Effector memory CD4-positive, alpha-beta T cell (primary cell): ENCODE data around the gene TNFRSF21.

Source experiments
- DNase-seq, 3 donors: peaks; one replicate each; pipeline ENCODE4 v3.0.0-alpha.2; 2020
- H3K27ac ChIP-seq: 2 replicates; pipeline ENCODE4 v1.7.0; 2013; ENCODE audit warnings: mild to moderate bottlenecking, low read length, moderate library complexity; ENCODE audit not compliant: insufficient read depth, poor library complexity, severe bottlenecking
- H3K27me3 ChIP-seq: replicated peaks from 2 replicates; pipeline ENCODE4 v1.7.0; 2013; ENCODE audit warnings: mild to moderate bottlenecking, low read length; ENCODE audit not compliant: insufficient read depth, control insufficient read depth, poor library complexity, severe bottlenecking
- H3K36me3 ChIP-seq: 2 replicates; pipeline ENCODE4 v1.7.0; 2013; ENCODE audit warnings: mild to moderate bottlenecking, low read length, moderate library complexity; ENCODE audit not compliant: control insufficient read depth, insufficient read depth
- H3K4me1 ChIP-seq: 2 replicates; pipeline ENCODE4 v1.7.0; 2013; ENCODE audit warnings: low read length, mild to moderate bottlenecking; ENCODE audit not compliant: control insufficient read depth, insufficient read depth, poor library complexity, severe bottlenecking
- H3K4me3 ChIP-seq: 2 replicates; pipeline ENCODE4 v1.7.0; 2013; ENCODE audit warnings: low read length, low read depth, mild to moderate bottlenecking; ENCODE audit not compliant: insufficient read depth, poor library complexity, severe bottlenecking
- H3K9me3 ChIP-seq: 2 replicates; pipeline ENCODE4 v1.7.0; 2013; ENCODE audit warnings: mild to moderate bottlenecking, low read length, moderate library complexity; ENCODE audit not compliant: control insufficient read depth

TNFRSF21 gene

GRCh38 chr6:47187893-47188587, 121.7 kb downstream of the TNFRSF21 start:
- Histone ChIP-seq H3K36me3 (no peaks in the 10 kb centered on the region), H3K4me3 (no peak overlapping the region), H3K9me3 (no peaks in the 10 kb centered on the region), H3K27me3 (no peaks in the 10 kb centered on the region), H3K4me1 (no peaks in the 10 kb centered on the region), H3K27ac (no peak overlapping the region)
- no peak for DNase-seq

GRCh38 chr6:47187113-47187512, 122.6 kb downstream of the TNFRSF21 start:
- no peaks in the 10 kb centered on the region for H3K9me3 ChIP-seq
- H3K4me1 ChIP-seq: no peaks in the 10 kb centered on the region
- DNase-seq: no peak
- H3K36me3 ChIP-seq: no peaks in the 10 kb centered on the region
- no peak overlapping the region for H3K27ac ChIP-seq
- H3K27me3 ChIP-seq: no peaks in the 10 kb centered on the region
- H3K4me3 ChIP-seq: no peak overlapping the region

GRCh38 chr6:47182291-47182957, 127.3 kb downstream of the TNFRSF21 start:
- Histone ChIP-seq H3K4me3 (no peak overlapping the region), H3K9me3 (no peaks in the 10 kb centered on the region), H3K27ac (no peak overlapping the region), H3K36me3 (no peaks in the 10 kb centered on the region), H3K4me1 (no peaks in the 10 kb centered on the region), H3K27me3 (no peaks in the 10 kb centered on the region)
- DNase-seq: no peak

- Histone ChIP-seq H3K4me3 (no peak overlapping the region), H3K4me1 (no peaks in the 10 kb centered on the region), H3K36me3 (no peaks in the 10 kb centered on the region), H3K9me3 (no peaks in the 10 kb centered on the region), H3K27me3 (no peaks in the 10 kb centered on the region), H3K27ac (no peak overlapping the region)
- no peak for DNase-seq
Measured at GRCh38 chr6:47181681-47182080, 128.0 kb downstream of the TNFRSF21 start.
